GM13977 (cell line): Measurements from ENCODE around the gene RAC3.

Experiments
- DNase-seq: peaks from one replicate; pipeline ENCODE4 v3.0.0; 2012; ENCODE audit warnings: low spot score
- in situ Hi-C: fragments of 300-500 bp; cut with MboI; formaldehyde crosslinking; loops from one replicate; pipeline ENCODE4 v1.12.0; 2022; ENCODE audit warnings: low sequenced_read_pairs, low pct_unique_long_range_greater_than_20kb, mixed read lengths, inconsistent platforms; ENCODE audit not compliant: unreplicated experiment
- TF ChIP-seq, protein P1 (sequence below): IDR thresholded peaks from 2 replicates; pipeline ENCODE4 v1.5.1; 2012; ENCODE audit warnings: mild to moderate bottlenecking, control low read depth; ENCODE audit not compliant: insufficient read depth; ENCODE audit errors: extremely low read depth, missing control alignments

RAC3 gene

DNA sequence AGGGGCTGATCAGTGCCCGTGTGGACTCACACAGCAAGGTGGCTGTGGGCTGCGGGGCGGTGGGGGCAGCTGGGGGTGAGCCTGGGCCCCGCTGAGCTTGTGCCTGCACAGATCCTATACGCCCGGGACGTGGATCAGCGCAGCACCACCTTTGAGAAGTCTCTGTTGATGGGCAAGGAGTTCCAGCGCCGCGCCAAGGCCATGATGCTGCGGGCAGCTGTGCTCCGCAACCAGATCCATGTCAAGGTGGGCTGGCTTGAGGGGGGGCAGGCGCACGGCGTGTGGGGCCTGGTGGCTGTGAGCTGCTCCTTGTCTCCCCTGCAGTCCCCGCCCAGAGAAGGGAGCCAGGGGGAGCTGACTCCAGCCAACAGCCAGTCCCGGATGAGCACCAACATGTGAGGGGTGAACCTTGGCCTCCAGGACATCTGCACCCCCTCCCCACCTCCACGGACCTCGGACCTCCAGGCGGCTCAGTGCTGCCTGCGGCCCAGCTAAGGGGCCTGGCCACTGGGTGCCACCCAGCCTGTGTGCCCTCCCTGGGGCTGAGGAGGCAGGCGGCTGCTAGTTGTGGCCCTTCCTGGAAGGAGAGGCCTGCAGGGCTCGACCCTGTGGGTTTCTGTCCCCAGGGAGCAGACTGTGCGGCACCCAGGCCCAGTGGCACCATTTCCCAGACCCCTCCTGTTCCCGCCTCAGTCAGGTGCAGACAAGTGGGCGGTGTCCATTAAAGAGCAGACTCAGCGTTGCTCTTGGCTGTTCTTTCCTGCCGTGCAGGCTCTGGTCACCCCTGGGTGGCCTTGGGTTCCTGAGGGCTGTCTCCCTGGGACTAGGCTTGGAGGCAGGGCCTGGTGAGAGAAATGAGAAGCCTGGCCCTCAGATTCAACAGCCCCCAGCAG lies 25.5 kb downstream of the RAC3 start:
- in situ Hi-C loops = no loop called here
- TF ChIP-seq, protein P1, sequence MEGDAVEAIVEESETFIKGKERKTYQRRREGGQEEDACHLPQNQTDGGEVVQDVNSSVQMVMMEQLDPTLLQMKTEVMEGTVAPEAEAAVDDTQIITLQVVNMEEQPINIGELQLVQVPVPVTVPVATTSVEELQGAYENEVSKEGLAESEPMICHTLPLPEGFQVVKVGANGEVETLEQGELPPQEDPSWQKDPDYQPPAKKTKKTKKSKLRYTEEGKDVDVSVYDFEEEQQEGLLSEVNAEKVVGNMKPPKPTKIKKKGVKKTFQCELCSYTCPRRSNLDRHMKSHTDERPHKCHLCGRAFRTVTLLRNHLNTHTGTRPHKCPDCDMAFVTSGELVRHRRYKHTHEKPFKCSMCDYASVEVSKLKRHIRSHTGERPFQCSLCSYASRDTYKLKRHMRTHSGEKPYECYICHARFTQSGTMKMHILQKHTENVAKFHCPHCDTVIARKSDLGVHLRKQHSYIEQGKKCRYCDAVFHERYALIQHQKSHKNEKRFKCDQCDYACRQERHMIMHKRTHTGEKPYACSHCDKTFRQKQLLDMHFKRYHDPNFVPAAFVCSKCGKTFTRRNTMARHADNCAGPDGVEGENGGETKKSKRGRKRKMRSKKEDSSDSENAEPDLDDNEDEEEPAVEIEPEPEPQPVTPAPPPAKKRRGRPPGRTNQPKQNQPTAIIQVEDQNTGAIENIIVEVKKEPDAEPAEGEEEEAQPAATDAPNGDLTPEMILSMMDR = no peak
- DNase-seq = no peak

DNA sequence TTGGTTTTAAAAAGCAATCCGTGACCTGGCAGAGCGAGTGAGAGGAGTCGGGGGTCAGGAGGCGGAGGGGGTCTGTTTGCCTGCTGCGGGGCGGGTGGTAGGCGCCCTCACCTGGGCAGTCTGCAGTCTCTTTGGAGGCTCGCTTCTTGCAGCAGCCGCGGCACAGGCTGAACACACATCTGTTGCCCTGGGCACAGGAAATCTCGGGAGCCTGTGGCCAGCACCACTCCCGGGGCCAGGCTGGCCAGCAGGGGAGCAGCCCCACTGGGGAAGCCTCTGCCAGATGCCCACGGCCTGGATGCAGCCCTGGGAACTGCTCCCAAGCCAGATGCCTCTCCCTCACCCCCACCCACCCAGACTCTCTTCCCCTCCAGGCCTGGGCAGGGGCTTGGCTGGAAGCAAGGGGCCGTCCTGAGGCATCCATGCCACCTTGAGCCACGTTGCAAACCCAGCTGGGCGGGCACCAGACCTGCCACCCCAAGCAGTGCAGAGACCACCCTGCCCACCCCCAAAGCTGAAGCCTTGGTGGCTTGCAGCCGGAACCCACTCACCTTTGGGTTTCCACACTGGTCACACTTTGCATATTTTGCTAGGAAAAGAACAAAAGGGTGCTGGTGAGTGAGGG lies 26.9 kb downstream of the RAC3 start:
- DNase-seq = no peak
- TF ChIP-seq, protein P1 = no peak
- in situ Hi-C loops = no loop called here

DNA sequence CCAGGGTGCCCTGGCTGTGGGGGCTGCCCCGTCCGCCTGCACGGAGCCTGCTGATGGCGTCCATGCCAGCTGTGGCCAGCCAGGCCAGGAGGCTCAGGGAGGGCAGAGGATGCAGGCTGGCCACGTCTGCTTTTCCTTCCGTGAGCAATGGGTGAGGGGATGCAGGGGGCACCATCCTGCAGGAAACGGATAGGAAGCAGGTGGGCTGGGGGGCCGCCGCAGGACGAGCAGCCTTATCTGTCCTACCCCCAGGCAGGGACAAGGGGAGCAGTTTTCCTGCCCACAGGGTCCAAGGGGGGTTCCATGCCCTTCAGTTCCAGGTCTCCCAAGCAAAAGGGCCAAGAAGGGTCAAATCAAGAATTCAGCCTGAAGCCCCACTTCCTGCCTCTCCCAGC lies 27.4 kb downstream of the RAC3 start:
- DNase-seq = no peak
- TF ChIP-seq, protein P1 = no peak
- in situ Hi-C loops = no loop called here

DNA sequence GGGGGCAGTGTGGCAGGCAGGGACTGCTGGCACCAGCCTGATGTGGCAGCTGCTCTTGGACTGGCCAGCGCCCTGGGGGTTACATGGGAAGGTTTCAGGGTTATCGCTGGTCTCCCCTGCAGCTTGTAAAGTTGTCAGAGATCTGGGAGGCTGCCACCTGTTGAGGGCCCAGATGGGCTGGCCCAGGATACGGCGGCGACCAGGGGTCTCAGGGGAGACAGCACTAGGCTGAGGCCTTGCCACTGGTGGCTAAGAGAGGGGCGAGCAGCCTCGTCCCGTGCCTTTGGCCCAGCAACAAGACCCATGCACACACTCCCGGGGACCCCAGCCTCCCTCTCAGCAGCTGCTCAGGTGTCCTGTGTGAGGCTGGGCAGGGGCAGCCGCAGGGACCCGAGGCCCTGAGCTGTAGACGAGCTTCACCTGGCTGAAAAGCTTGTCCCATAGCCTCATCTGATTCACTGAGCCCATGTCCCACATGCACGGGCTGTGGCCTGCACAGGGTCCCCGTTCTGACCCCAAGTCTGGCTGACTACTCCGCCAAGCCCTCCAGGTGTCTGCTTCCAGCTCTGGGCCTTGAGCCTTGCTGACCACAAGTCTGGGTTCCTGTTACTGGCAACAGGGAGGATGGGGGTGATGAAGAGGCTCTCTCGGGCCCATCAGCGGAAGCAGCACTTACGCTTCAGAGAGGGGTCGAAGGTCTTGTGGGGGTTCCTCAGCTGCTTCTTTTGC lies 28.0 kb downstream of the RAC3 start:
- no peak for DNase-seq
- in situ Hi-C loops = no loop called here
- TF ChIP-seq, protein P1 = no peak

DNA sequence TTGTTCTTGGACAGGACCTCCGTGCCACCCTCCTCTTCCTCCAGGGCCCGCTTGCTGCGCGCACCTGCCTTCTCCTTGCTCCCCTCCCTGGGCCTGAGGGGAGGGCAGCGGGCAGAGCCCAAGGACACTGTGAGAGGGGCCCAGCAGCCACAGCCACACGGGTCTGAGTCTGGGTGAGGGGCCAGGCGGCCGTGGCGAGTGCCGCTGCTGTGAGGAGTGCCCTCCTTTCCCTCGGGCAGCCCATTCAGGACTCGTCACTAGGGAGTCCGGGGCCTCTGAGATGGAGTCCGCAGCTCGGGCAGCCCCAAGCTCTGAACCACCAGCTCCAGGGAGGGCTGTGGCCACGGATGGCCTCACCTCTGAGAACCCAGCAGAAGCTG lies 28.5 kb downstream of the RAC3 start:
- no peak for DNase-seq
- TF ChIP-seq, protein P1 = no peak
- in situ Hi-C loops = no loop called here

DNA sequence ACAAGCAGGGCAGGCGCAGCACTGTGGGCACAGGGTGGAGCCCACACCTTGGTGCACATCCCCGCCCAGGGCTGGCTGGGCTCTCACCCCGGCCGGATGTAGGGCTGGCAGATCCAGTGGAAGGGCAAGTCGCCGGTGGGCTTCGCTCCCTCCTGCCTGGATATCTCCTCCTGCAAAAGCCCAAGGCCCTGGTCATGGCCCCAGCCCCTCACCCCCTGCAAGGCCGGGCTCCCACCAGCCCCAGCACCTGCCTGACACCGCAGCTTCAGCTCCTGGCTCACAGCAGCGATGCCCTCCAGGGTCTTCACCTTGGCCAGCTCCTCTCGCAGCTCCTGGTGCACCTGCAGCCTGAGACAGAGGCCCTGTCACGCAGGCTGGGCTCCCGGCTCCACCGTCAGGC lies 29.1 kb downstream of the RAC3 start:
- TF ChIP-seq, protein P1 = no peak
- no peak for DNase-seq
- in situ Hi-C loops = no loop called here
